Stimulated activated naive CD4-positive, alpha-beta T cell (primary cell): Measurements from ENCODE around the gene MT1F.
"Not testable (repeated sequence)": the region's sequence is repeated elsewhere in the genome, so short reads cannot be mapped to it uniquely, and the experiment has no call there.

Source experiments
- DNase-seq, 6 experiments: peaks; one replicate each; lab custom pipeline; 2025; lab: John Stamatoyannopoulos, UW

Gene MT1F

GRCh38 chr16:56645311-56645710, 12.4 kb upstream of the MT1F start:
- DNase-seq: no peak

GRCh38 chr16:56645838-56646237, 11.9 kb upstream of the MT1F start:
- no peak for DNase-seq

GRCh38 chr16:56647641-56648431, 9.9 kb upstream of the MT1F start:
- no peak for DNase-seq

- DNase-seq: no peak
These were observed 8.5 kb upstream of the MT1F start for GRCh38 chr16:56649271-56649670.

GRCh38 chr16:56649820-56650219, 7.9 kb upstream of the MT1F start:
- no peak for DNase-seq

GRCh38 chr16:56651586-56651985, 6.2 kb upstream of the MT1F start, which contains the start of gene MT1B:
Gene MT1B, plus strand, starts transcription at chr16:56651886. Its CDS starts 68 bp downstream, at chr16:56651954.
- DNase-seq: no peak

- no peak for DNase-seq
These were observed 5.2 kb upstream of the MT1F start for GRCh38 chr16:56652600-56652999.

- no peak for DNase-seq
These were observed 4.5 kb upstream of the MT1F start for GRCh38 chr16:56653218-56653617.

GRCh38 chr16:56658327-56658875, 642 bp downstream of the MT1F start:
- DNase-seq: no peak

GRCh38 chr16:56662357-56663354, 4.9 kb downstream of the MT1F start:
- DNase-seq: peak in 4 of 6 experiments; percentile 11 to 21 (median 20)

GRCh38 chr16:56664506-56664905, 6.7 kb downstream of the MT1F start:
- no peak for DNase-seq

- DNase-seq: not testable (repeated sequence)
These were observed 7.8 kb downstream of the MT1F start for GRCh38 chr16:56665286-56666261.

- no peak for DNase-seq
These were observed 10.1 kb downstream of the MT1F start, which contains the start of gene MT1G for GRCh38 chr16:56667581-56668571. Gene MT1G, minus strand, starts transcription at chr16:56668065. Its CDS starts 72 bp downstream, at chr16:56667993.

- DNase-seq: no peak
These were observed 11.5 kb downstream of the MT1F start, which contains the start of gene MT1H for GRCh38 chr16:56669005-56669839. Gene MT1H, plus strand, starts transcription at chr16:56669814. Its CDS starts 71 bp downstream, at chr16:56669885.

- DNase-seq: peak in 1 of 6 experiments; percentile 4
These were observed 12.3 kb downstream of the MT1F start for GRCh38 chr16:56669840-56670619.

- no peak for DNase-seq
These were observed 12.8 kb downstream of the MT1F start for GRCh38 chr16:56670620-56670934.

GRCh38 chr16:56671691-56672090, 13.9 kb downstream of the MT1F start:
- not testable (repeated sequence) for DNase-seq

GRCh38 chr16:56672171-56672570, 14.4 kb downstream of the MT1F start:
- DNase-seq: not testable (repeated sequence)
